ENCODE measurements around the gene AUH.

DNA sequence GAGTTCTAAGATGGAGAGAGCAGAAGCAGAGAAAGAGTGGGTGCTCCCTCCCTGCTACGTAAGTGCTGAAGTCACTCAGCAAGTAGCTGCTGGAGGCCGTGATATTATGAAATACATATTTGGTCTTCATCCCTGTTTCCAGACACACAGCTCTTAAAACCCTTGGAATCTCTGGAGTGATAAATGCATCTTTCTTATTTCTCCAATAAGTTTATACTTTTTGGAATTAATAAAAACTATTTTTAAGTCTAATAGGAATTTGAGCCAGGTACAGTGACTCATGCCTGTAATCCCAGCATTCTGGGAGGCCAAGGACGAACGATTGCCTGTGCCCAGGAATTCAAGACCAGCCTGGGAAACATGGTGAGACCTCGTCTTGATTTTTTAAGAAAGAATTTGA lies 60.6 kb downstream of the AUH start:
- TF ChIP-seq CTCF (conservative IDR thresholded peaks at IDR 0.05; ENCODE audit: low read length) (no peak), EZH2phosphoT487 (IDR thresholded peaks at IDR 0.05; ENCODE audit: borderline replicate concordance, low read depth, low read length) (no peak)
